B cell (primary cell): ENCODE data around the gene TM6SF1. TPM values are rescaled to one million over a fixed set of nuclear protein-coding genes. Genes with fewer than 3 reads are reported as not detected.
"Not testable (repeated sequence)": the region's sequence is repeated elsewhere in the genome, so short reads cannot be mapped to it uniquely, and the experiment has no call there.

Experiments used
- ATAC-seq: fragments of 200-7000 bp; cut with Tn5 transposase; one replicate; pipeline ENCODE4 v1.10.0; 2021; ENCODE audit warnings: low read depth, mild to moderate bottlenecking, moderate number of reproducible peaks, moderate library complexity
- CTCF ChIA-PET: fragments of 350-600 bp; sonication (Branson Sonifier 250); formaldehyde crosslinking; loops from one replicate; lab custom pipeline; 2021; ENCODE audit warnings: antibody characterized with exemption, inconsistent platforms; lab: Charles Lee
- POLR2A ChIA-PET: fragments of 350-600 bp; sonication (Branson Sonifier 250); formaldehyde crosslinking; loops from one replicate; lab custom pipeline; 2021; ENCODE audit warnings: antibody characterized with exemption; lab: Charles Lee
- DNase-seq: peaks from one replicate; pipeline ENCODE4 v3.0.0; 2013
- H2AFZ ChIP-seq: 2 replicates; pipeline ENCODE4 v1.6.1; 2012; ENCODE audit warnings: mild to moderate bottlenecking, low read depth, low read length; ENCODE audit not compliant: insufficient read depth, poor library complexity, severe bottlenecking
- H3K27ac ChIP-seq, 2 donors: 1 replicate in 1 of 2; 2 replicates in 1 of 2; pipeline ENCODE4 v1.5.1; 2012 to 2013; ENCODE audit warnings: low read length in 2 of 2, mild to moderate bottlenecking in 2 of 2, moderate library complexity in 1 of 2
- H3K27me3 ChIP-seq, 4 experiments: fragments of 200-600 bp in 1 of 4; sonication (generic) in 1 of 4; replicated peaks in 1 of 4; 1 replicate in 2 of 4; 2 replicates in 2 of 4; pipeline versions ENCODE4 v1.6.1 to v1.7.0; 2013 to 2016; ENCODE audit warnings: low read length in 3 of 4, mild to moderate bottlenecking in 2 of 4, mixed read lengths in 1 of 4, moderate library complexity in 1 of 4; ENCODE audit not compliant: insufficient read depth in 4 of 4, control insufficient read depth in 3 of 4; ENCODE audit errors: control extremely low read depth in 1 of 4
- H3K36me3 ChIP-seq, 2 experiments: replicated peaks in 1 of 2; 1 replicate in 1 of 2; 2 replicates in 1 of 2; pipeline versions ENCODE4 v1.6.1 to v1.7.1; 2013; ENCODE audit warnings: low read length in 1 of 2; ENCODE audit not compliant: insufficient read depth in 2 of 2, control insufficient read depth in 1 of 2; ENCODE audit errors: control extremely low read depth in 1 of 2, extremely low read depth in 1 of 2
- H3K4me1 ChIP-seq, 2 donors: fragments of 200-600 bp in 1 of 2; sonication (generic) in 1 of 2; 1 replicate in 1 of 2; 2 replicates in 1 of 2; pipeline versions ENCODE4 v1.5.1 to v1.6.1; 2013 to 2017; ENCODE audit warnings: low read length in 2 of 2; ENCODE audit not compliant: control insufficient read depth in 2 of 2, insufficient read depth in 2 of 2
- H3K4me2 ChIP-seq: replicated peaks from 2 replicates; pipeline ENCODE3; 2012; ENCODE audit warnings: mild to moderate bottlenecking, low read depth, low read length; ENCODE audit not compliant: poor library complexity, severe bottlenecking
- H3K4me3 ChIP-seq, 5 experiments: fragments of 200-600 bp in 1 of 5; sonication (generic) in 1 of 5; 1 replicate in 3 of 5; 2 replicates in 2 of 5; pipeline versions ENCODE4 v1.5.1 to v1.7.0; 2011 to 2016; ENCODE audit warnings: low read length in 4 of 5, mild to moderate bottlenecking in 4 of 5, low read depth in 2 of 5, control low read depth in 1 of 5, moderate library complexity in 1 of 5; ENCODE audit not compliant: insufficient read depth in 1 of 5; ENCODE audit errors: control extremely low read depth in 1 of 5, extremely low read depth in 1 of 5
- H3K79me2 ChIP-seq: fragments of 200-600 bp; sonication (generic); one replicate; pipeline ENCODE4 v1.6.0; 2016; ENCODE audit warnings: low read length; ENCODE audit not compliant: control insufficient read depth, insufficient read depth
- H3K9ac ChIP-seq: fragments of 200-600 bp; sonication (generic); 2 replicates; pipeline ENCODE4 v1.6.1; 2017; ENCODE audit warnings: mild to moderate bottlenecking, low read length, moderate library complexity
- H3K9me3 ChIP-seq, 3 donors: one replicate each; pipeline versions ENCODE4 v1.6.1 to v1.7.1; 2013; ENCODE audit warnings: low read length in 2 of 3; ENCODE audit not compliant: control insufficient read depth in 2 of 3, insufficient read depth in 1 of 3; ENCODE audit errors: control extremely low read depth in 1 of 3
- H4K20me1 ChIP-seq: 2 replicates; pipeline ENCODE4 v1.6.0; 2012; ENCODE audit warnings: mild to moderate bottlenecking, low read length; ENCODE audit not compliant: insufficient read depth, control insufficient read depth, poor library complexity, severe bottlenecking
- H3K27ac Mint-ChIP-seq: one replicate; pipeline ENCODE4 v1.8.0; 2021; ENCODE audit warnings: mixed read lengths
- H3K27me3 Mint-ChIP-seq: one replicate; pipeline ENCODE4 v1.8.0; 2021; ENCODE audit warnings: mixed read lengths
- H3K4me1 Mint-ChIP-seq: one replicate; pipeline ENCODE4 v1.8.0; 2021; ENCODE audit warnings: mixed read lengths
- H3K4me3 Mint-ChIP-seq: one replicate; pipeline ENCODE4 v1.8.0; 2021; ENCODE audit warnings: mixed read lengths
- H3K9me3 Mint-ChIP-seq: one replicate; pipeline ENCODE4 v1.8.0; 2022; ENCODE audit warnings: mixed read lengths; ENCODE audit not compliant: insufficient read depth
- CTCF ChIP-seq: fragments of 200-600 bp; IDR thresholded peaks from one replicate; pipeline ENCODE4 v1.8.0; 2022; ENCODE audit warnings: antibody characterized with exemption, mild to moderate bottlenecking
- EZH2 ChIP-seq: IDR thresholded peaks from 2 replicates; pipeline ENCODE4 v1.6.1; 2012; ENCODE audit warnings: borderline replicate concordance, low read depth, mild to moderate bottlenecking, moderate library complexity, low read length; ENCODE audit not compliant: insufficient read depth, poor library complexity, severe bottlenecking
- WGBS: methylation state at CpG from one replicate; pipeline ENCODE4 v1.1.5; 2013; ENCODE audit warnings: missing lambda C conversion rate; ENCODE audit not compliant: insufficient coverage; 5-methylcytosine and 5-hydroxymethylcytosine counted together
- intact Hi-C: fragments of 100-400 bp; cut with micrococcal nuclease; formaldehyde crosslinking; loops from one replicate; pipeline ENCODE4 v1.10.0; 2022
- polyA plus RNA-seq: library from polyadenylated mRNA; depleted of rRNA; stranded (reverse); fragments of >200 nt; gene quantifications from 2 replicates; pipeline ENCODE4 v1.2.3, GENCODE V29; 2012
- total RNA-seq, 2 donors: library from RNA; stranded (reverse); fragments of 120-200 nt in 1 of 2; gene quantifications; 1 replicate in 1 of 2; 2 replicates in 1 of 2; pipeline versions ENCODE4 v1.2.3 to v1.2.4, GENCODE V29; 2013 to 2022

Gene TM6SF1
- total and polyA plus RNA-seq, 2 donors (not counting 1 experiment from before 2014, with no cell fraction given): 1.1 to 1.6 TPM

- H3K9me3 ChIP-seq, H3K36me3 ChIP-seq, CTCF ChIA-PET, POLR2A ChIA-PET, H4K20me1 ChIP-seq, ATAC-seq, H3K4me1 ChIP-seq, DNase-seq, H3K9ac ChIP-seq, H2AFZ ChIP-seq, H3K4me3 Mint-ChIP-seq, H3K4me2 ChIP-seq, H3K9me3 Mint-ChIP-seq, H3K4me3 ChIP-seq, H3K4me1 Mint-ChIP-seq, H3K27ac ChIP-seq, H3K27ac Mint-ChIP-seq, H3K79me2 ChIP-seq, intact Hi-C loops: not testable (repeated sequence)
- H3K27me3 ChIP-seq: peaks cover 0 to 11% (median 6%) of the 10 kb centered on the region in 4 experiments
- WGBS: 93% methylated on average over 4 of the region's 8 CpGs
- peaks cover 37% of the 10 kb centered on the region for H3K27me3 Mint-ChIP-seq
Measured at GRCh38 chr15:83085864-83086552, 21.4 kb upstream of the TM6SF1 start.

GRCh38 chr15:83087576-83087975 lies 19.9 kb upstream of the TM6SF1 start:
- peaks cover 8 to 11% of the 10 kb centered on the region in 2 donors for H3K4me1 ChIP-seq
- peaks cover 6% of the 10 kb centered on the region for H3K4me1 Mint-ChIP-seq
- no peaks in the 10 kb centered on the region for H3K36me3 ChIP-seq
- peaks cover 0 to 1% (median 0%) of the 10 kb centered on the region in 3 donors for H3K9me3 ChIP-seq
- H3K27ac Mint-ChIP-seq: no peak overlapping the region
- TF ChIP-seq CTCF (no peak), EZH2 (no peak)
- WGBS: no CpG with 5 or more reads among the region's 2 CpGs
- ATAC-seq: no peak
- H4K20me1 ChIP-seq: no peaks in the 10 kb centered on the region
- ChIA-PET POLR2A (no interaction called here), CTCF (no interaction called here)
- no peak overlapping the region for H3K9ac ChIP-seq
- H2AFZ ChIP-seq: no peak overlapping the region
- H3K27me3 ChIP-seq: peaks cover 0 to 11% (median 6%) of the 10 kb centered on the region in 4 experiments
- no peaks in the 10 kb centered on the region for H3K9me3 Mint-ChIP-seq
- H3K79me2 ChIP-seq: no peaks in the 10 kb centered on the region
- H3K4me2 ChIP-seq: no peak overlapping the region
- no peak overlapping the region for H3K27ac ChIP-seq
- DNase-seq: no peak
- no peak overlapping the region for H3K4me3 ChIP-seq
- intact Hi-C loops: no loop called here
- no peak overlapping the region for H3K4me3 Mint-ChIP-seq
- peaks cover 33% of the 10 kb centered on the region for H3K27me3 Mint-ChIP-seq
